ENCODE results near the gene BPIFB2.

- no peak for TF ChIP-seq POLR2A (IDR thresholded peaks at IDR 0.05)
- TF ChIP-seq CTCF (IDR thresholded peaks at IDR 0.05): no peak
Measured at GRCh38 chr20:32982617-32983458, 24.7 kb upstream of the BPIFB2 start.
